GM21723 (cell line): Measurements from ENCODE around the gene CCDC33.

Experiments used
- ATAC-seq: cut with Tn5 transposase; IDR thresholded peaks from one replicate; pipeline ENCODE4 v1.9.1; 2021; ENCODE audit warnings: mild to moderate bottlenecking, moderate library complexity; ENCODE audit not compliant: unreplicated experiment

The CCDC33 gene

GRCh38 chr15:74307827-74308811 lies 72.0 kb downstream of the CCDC33 start:
- ATAC-seq = no peak

GRCh38 chr15:74311734-74312444 lies 75.8 kb downstream of the CCDC33 start:
- ATAC-seq = no peak

GRCh38 chr15:74312445-74313007 lies 76.4 kb downstream of the CCDC33 start:
- ATAC-seq = no peak

- no peak for ATAC-seq
These were observed 77.8 kb downstream of the CCDC33 start for GRCh38 chr15:74313889-74314288.

GRCh38 chr15:74314795-74315438 lies 78.8 kb downstream of the CCDC33 start:
- no peak for ATAC-seq

DNA sequence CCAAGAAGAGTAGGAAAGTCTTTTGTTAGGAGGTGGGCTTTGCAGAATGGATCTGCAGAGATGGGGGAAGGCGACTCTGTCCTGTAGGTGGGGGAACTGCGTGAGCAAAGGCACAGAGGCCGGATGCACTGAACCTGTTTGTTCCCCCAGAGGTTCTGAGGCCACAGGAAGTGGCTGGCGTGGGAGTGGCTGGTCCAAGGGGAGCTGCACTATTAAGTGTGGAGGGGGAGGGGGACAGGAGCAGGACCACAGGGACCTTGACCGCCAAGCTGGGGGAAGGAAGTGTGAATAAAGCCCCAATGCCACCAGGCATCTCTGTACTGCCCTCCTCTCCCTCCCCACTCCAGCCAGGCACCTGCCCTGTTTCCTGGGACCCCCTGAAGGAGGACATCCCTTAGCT lies 79.5 kb downstream of the CCDC33 start:
- ATAC-seq = no peak

GRCh38 chr15:74316141-74316540 lies 80.0 kb downstream of the CCDC33 start:
- no peak for ATAC-seq

DNA sequence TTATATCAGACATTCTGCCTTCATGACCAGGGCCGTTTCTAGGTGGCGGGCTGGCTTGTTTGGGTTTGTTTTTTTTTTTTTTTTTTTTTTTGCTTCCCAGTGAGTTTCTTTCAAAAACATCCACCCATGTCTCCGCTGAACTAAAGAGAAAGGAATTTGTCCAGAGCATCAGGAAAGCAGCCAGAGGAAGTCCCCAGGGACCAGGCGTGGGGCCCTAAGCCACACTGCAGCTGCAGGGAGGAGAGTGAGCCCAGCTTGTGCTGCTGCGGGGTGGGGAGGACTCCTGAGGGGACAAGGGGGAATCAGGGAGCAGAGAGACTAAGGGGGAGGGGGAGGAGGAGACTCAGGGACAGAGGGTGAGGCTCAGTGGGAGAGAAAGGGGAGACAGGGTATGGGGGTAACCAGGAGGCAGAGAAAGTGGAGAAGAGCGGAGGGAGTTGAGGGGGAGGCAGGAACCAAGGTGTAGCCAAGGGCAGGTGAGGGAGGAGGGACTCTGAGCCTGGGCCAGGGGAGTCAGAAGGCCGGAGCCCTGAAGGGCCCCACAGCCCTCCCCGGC lies 81.8 kb downstream of the CCDC33 start:
- no peak for ATAC-seq

DNA sequence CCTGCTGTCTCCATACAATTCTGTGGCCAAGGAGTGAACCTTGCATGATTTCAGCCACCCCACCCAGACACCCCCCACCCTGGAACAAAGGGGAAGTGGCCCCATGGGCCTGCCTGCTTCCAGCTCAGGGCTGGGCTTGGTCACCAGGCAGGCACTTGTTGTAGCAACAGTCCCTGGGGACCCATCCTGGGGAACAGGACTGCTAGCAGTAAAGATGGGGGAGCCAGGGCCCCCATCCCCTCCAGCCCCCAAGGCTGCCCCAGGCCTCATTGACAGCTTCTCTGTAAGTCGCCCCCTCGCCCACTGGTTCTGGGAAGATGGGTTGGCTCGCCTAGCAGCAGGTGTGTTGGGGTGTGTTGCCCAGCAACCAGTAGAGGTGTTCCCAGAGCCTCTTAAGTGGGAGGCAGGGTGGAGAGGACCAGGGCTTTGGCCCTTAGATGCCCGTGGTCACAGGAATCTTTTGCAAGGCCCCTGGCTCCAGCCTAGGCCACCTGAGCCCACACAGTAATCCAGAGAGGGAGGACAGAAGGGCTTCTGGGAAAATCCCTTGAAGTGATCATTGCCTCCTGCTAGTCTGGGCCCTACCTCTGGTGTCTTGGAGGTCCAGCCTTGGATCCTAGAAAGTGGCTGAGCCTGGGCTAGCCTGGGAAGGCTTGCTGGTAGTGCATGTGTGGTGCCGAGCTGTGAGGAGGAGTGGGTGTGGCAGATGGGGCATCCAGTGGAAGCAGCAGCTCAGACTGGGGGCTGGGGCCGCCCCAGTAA lies 82.4 kb downstream of the CCDC33 start:
- ATAC-seq = no peak

- no peak for ATAC-seq
These were observed 83.0 kb downstream of the CCDC33 start for GRCh38 chr15:74319138-74319460.

DNA sequence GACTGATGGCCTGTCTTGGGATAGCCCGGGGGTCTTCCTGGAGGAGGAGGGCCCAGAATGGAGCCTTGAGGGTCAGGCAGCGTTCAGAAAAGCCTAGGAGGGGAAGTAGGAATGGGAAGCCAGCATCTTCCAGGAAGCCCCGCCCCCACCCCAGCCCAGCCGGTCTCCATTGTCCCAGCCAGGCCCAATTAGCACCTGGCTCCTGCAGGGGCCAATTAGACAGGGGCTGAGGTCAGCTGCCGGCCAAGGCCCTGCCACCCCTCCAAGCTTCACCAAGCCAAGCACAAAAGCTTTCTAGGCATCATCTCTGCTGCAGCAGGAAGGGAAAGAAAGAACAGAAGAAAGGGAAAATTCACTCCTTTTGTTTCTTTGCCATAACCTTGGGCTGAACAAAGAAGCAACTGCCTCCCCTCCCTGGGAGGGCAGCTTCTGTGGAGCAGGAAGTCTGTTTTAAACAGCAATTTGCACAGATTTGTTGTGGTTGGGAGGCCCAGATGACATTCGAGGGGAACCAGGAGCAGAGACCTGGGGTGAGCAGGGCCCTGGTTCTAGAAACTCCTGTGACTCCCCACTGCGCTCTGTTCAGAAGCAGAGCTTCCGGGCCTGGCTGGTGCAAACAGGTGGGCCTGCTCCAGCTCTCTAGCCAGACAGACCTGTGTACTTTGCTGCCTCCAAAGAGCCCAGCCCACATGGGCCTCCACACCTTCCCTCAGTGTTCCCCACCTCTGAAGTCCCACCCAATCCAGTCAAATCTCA lies 83.6 kb downstream of the CCDC33 start:
- no peak for ATAC-seq

GRCh38 chr15:74320352-74321247 lies 84.5 kb downstream of the CCDC33 start:
- no peak for ATAC-seq

GRCh38 chr15:74322558-74323180 lies 86.5 kb downstream of the CCDC33 start:
- ATAC-seq = no peak

GRCh38 chr15:74324714-74325113 lies 88.6 kb downstream of the CCDC33 start:
- no peak for ATAC-seq

DNA sequence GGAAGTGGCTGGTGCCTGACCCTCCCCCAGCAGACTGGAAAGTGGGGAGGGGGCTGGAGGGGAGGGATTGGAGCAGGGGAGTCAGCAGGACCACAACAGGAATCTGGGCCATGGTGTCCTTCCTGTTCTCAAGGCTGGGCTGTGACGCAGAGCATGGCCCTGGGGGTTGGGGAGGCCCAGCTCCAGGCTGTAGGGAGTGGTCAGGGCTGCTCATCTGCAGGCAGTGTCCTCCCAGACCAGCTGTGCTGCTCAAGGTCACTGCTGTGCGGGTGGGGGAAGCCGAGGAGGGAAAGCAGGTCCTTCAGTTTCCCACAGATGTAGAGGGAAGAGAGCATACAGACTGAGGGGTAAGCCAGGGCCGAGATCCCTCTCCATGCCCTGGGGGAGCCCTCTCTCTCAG lies 90.6 kb downstream of the CCDC33 start:
- ATAC-seq = no peak

GRCh38 chr15:74327756-74328155 lies 91.6 kb downstream of the CCDC33 start:
- ATAC-seq = no peak

DNA sequence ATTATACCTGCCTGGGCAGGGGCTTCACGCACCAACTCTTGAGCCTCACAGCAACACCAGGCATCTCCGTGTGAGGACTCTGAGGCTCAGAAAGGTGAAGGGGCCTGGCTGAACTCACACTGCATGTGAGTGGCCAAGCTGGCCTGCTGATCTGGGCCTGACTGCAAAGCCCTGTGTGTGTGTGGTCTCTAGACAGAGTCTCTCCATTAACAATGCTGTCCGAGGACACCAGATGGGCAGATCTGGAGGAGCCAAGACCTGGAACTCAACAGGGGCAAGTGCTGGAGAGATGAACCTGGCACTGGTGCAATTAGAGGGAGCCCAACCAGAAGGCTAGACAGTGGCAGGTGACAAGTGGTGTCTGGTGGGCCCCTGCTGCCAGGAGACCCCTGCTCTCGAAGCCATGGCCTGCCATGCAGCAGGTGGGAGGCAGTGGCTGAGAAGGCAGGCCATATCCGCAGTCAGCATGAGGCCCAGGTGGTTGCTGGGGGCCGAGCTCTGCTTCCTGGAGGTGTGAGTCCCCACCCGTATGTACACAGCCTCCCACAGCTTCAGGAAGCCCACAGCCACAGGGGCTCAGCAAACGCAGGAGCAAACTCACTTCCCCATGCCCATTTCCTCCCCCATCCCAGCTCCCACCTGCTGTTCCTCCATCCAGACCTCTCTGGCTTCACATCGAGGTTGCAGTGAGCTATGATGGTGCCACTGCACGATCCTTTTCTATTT lies 92.4 kb downstream of the CCDC33 start:
- no peak for ATAC-seq
